ENCODE data around the gene RBM48. TPM values are rescaled to one million over a fixed set of nuclear protein-coding genes. Genes with fewer than 3 reads are reported as not detected.
"Not testable (repeated sequence)": the region's sequence is repeated elsewhere in the genome, so short reads cannot be mapped to it uniquely, and the experiment has no call there.

Gene RBM48
- 6.7 TPM for polyA plus RNA-seq (2013, experiment 1 of 2; ENCODE audit: insufficient read length)
- polyA plus RNA-seq (2013, experiment 2 of 2; ENCODE audit: insufficient read length) = 6.2 TPM

DNA sequence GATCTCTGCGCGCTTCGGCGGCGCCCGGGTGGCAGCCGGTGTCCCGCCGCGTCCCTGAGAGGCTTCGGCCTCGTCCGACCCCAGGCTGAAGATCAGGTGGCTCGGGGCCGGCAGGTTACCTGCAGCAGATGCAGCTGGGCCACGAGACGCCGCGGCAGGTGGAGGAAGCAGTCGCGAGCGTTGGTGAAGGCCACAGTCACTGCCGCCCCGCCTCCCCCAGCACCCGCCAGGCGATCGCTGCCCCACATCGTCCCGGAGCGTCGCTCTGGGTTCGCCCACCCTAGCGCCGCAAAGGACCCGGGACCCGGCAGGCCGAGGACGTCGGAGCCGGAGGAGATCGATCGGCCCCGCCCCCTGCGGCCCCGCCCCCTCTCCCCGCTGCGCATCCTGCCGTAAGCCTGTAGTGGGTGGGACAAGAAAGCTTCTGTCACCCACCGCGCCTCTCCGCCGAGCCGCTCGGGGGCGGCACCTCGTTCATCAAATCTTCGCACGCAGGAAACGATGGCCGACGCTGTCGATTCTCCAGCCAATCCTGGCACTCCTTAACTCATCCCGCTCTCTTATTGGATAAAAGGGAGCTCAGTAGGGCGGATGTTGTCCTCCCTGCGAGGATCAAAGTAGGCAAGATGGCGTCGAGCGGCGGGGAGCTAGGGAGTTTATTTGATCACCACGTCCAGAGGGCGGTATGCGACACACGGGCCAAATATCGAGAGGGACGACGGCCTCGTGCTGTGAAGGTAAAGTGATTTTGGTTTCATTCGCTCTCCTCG is at the start of gene RBM48, which contains the start of gene PEX1:
Gene RBM48 (plus strand): TSS at position 608 of the 770 bp plus-strand sequence. CDS start 19 bp downstream, at position 627.
Gene PEX1 (minus strand): TSS at position 333 of the 770 bp plus-strand sequence. CDS start 85 bp downstream, at position 248.
- peak; percentile 99 for DNase-seq

DNA sequence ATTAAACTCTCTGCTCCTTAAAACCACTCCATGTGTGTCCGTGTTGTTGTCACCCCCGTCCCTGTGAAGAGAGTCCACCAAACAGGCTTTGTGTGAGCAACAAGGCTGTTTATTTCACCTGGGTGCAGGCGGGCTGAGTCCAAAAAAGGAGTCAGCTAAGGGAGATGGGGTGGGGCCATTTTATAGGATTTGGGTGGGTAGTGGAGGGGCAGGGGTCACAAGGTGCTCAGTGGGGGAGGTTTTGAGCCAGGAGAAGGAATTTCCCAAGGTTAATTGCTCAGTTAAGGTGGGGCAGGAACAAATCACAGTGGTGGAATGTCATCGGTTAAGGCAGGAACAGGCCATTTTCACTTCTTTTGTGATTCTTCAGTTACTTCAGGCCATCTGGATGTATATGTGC is 49.4 kb upstream of the RBM48 start:
- DNase-seq = not testable (repeated sequence)

DNA sequence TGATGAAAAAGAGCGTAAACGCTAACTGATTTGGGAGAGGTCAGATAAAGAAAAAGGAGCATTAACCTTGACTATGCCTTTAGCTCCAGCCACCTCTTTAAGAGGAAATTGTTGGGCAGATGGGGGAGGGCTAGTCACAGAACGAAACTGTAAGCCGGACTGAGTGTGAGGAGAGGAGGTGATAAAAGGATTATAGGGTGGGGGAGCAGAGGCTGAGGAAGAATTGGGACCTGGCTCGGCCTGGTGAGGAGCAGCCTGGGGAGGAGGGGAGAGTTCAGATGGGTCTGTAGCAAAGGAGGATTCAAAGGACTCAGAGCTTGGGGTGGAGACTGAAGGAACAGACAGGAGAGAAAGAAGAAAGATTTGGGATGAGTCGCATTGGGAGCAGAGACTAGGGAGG is 45.0 kb upstream of the RBM48 start:
- DNase-seq = not testable (repeated sequence)

DNA sequence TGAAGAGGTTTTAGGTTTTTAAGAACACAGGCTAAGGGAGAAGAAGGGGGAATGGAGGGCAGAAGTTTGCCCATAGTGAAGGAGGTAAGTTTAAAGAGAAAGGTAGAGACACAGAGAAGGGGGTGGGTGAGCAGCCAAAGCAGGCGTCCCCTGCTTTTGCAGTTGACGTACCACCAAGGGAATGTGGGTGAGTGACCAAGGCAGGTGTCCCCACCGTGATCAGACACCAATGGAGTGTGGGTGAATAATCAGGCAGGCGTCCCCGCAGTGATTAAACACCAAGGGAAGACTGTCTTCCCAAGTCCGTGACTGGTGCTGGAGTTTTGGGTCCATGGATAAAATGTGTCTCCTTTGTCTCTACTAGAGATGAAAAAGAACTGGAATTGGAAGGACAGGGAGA is 44.4 kb upstream of the RBM48 start:
- not testable (repeated sequence) for DNase-seq

DNA sequence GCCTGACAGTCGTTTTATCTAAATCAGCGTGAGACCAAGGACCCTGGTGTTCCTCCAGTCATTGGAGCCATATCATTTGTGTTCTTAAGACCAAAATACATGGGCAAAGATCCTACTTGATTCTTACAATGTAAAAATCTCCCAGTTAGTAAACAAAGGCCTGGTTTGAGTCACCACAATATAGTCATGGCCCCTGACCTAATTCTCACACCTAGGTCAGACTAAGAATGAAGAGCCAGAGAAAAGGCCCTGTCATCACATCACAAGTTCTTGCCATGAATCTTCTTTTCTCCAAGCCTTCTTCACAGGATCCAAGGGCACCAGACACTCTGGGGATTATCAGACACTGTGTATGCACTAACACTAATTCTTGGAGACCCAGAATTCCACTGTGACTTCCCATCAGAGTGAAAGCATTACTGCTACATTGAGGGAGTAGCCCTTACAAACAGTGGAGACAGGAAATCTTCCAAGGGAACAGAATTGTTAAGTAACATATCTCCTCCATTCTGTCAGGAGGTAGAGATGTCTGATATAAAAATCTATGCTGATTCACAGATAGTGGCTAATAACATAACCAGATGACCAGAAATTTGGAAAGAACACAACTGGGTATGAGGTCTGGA is 43.2 kb upstream of the RBM48 start:
- peak; percentile 2 for DNase-seq

DNA sequence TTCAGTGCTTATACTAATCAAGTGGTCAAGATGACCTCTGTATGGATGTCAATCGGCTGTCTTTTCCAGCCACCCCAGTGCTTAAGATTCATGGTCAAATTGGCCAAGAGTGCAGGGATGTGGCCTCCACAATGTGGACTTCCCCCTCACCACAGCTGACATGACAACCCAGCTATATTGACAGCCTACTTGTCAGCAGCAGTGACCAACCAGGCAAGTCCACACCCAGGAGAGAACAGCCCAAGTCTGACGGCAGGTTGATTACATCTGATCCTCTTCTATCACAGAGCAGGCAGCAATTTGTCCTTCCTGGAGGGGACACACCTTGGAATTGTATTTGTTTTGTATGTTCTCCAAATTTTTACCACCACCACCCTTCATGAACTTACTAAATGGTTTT is 42.6 kb upstream of the RBM48 start:
- no peak for DNase-seq

DNA sequence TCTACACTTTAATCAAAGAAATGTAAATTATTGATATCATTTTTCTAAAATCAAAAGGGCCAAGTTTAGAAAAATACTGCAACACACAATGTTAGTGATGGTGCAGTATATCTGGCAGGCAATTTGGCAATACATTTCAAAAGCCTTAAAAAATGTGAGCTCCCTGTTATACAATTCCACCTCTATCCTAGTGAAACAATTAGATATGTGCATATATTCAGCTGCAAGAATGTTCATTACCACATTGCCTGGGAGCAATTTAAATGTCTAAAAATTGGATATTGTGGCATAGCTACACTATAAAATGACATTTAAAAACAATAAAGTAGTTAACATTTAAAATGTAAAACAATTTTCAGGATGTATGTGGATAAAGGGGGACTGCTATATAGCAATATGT is 40.8 kb upstream of the RBM48 start:
- no peak for DNase-seq

DNA sequence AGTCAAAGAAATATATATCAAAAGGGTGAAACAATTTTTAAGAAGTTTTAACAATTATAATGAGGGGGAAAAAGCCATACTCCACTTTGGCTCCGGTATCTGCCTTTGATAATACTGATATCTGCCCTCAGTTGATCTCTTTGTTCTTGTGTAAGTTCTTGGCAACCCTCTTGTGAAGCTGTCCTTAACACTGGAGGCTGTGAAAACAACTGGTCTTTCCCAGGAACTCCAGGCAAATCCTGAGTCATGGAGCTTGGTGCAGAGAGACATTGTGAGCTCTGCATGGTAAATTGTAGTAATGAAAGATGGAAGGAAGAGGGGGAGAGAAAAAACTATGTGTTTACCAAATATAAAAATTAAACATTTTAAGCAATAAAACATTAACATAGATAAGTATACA is 39.0 kb upstream of the RBM48 start:
- no peak for DNase-seq

DNA sequence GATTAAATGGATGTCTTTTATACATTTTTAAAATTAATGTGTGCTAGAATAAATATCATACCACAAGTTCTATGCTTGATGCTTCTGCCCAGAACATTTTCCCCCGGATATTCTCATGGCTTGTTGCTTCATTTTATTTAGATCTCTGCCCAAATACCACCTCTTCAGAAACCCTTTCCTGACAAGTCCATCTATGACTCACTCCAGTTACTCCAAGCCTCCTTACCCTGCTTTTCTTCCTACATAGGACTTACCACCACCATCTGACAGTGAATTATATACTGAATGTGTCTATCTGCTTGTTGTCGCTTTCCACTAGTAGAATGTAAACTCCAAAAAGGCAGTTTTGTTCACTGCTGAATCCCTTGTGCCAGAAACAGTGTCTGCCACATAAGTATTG is 31.7 kb upstream of the RBM48 start:
- DNase-seq = peak; percentile 29

DNA sequence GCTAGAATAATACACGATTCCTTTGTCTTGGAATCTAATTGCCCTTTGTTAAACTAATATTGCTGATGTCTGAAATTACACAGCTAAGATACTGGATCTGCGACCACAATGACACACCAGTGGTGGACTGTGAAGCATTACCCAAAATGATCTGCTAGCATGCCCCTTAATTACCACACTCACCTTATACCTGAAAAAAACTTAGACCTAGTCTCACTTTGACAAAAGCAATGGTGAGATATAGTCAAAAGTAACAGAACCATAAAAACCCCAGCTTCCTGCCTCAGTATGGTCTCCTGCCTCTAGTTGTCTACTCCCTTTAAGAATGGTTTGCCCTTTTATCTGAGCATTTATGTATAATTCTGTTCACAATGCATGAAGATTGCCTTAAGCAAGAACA is 30.0 kb upstream of the RBM48 start:
- no peak for DNase-seq

DNA sequence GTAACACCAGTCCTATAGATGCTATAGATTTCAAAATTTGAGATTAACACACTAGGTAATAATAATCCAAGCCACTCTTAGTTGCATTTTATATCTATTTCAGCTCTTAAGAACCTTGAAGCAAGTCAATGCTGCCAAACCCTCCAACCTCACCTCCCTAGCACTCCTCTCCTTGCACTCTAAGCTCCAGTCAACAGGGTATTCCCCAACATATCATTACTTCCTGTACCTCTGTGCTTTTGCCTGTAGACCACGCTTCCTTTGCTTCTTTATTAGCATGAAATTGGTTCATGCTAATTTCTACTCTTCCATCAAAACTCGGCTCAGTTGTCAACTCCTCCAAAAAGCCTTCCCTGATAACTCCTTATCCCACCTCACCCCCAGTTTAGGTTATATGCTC is 24.8 kb upstream of the RBM48 start:
- no peak for DNase-seq

DNA sequence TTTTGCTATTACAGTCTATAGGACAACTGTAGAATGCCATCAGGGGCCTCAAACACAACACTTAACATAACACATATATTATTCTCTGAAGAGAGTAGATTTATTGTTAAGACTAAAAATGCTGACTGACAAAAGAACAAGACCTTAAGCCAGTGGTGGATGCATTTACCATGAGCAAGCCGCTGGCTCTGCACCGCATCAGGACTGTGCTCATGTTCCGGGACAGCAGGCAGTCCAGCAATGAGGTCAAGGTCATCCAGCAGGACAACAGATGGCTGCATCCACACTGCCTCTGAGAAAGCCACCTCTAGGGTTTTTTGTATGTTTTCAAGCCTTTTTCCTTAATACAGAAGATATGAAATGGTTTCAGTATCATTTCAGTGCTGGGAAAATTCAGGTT is 24.0 kb upstream of the RBM48 start:
- DNase-seq = no peak

DNA sequence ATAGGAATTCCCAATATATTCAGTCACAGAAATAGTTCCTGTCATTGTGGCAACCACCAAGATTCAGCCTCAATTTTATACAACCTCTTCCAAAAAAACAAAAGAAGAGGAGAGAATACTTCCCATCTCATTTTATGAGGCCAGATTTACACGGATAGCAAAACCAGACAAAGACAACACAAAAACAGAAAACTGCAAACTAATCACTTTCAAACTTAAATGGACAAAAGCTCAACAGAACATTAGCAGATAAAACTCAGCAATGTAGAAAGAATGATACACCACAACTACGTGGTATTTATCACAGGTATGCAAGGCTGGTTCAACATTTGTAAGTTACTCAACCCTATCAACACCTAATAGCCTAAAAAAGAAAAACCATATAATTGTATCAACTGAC is 22.2 kb upstream of the RBM48 start:
- no peak for DNase-seq

DNA sequence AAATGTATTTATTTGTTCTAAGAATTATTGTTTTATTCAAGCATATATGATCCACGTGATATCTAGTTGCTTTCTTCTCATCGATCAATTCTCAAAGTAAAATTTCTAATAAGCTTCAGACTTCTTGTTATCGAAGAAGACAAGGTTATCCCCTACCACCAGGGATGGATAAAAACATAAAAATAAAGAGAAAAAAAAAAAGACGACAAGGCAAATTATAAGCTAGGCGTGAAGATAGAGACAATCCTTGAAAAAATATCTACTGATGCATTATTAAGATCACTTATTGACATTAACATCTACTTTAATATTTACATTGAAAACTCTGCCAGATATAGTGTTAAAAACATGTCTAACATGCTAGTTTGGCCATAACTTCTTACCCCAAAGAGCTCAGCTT is 19.6 kb upstream of the RBM48 start:
- no peak for DNase-seq

DNA sequence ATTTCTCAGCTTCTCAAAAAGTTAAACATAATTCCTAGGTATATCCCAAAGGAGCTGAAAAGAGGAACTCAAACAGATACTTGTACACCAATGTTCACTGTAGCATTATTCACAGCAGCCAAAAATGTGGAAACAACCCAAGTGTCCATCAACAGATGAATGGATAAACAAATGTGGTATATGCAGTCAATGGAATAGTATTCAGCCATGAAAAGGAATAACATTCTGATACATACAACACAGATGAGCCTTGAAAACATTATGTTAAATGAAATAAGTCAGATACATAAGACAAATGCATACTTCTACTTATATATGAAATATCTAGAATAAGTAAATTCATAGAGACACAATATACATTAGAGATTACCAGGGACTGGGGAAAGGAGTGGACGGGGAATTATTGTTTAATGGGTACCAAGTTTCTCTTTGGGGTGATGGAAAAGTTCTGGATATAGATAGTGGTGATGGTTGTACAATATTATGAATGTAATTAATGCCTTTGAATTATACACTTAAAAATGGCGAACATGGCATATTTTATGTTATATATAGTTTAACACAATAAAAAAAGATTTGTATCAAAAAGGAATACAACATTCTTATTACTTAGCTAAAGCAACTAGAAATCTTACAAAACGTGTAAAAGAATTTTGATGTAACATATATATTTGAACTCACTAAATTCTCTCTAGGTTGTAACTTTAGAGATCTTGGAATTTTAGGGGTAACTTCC is 15.3 kb upstream of the RBM48 start:
- DNase-seq = no peak

DNA sequence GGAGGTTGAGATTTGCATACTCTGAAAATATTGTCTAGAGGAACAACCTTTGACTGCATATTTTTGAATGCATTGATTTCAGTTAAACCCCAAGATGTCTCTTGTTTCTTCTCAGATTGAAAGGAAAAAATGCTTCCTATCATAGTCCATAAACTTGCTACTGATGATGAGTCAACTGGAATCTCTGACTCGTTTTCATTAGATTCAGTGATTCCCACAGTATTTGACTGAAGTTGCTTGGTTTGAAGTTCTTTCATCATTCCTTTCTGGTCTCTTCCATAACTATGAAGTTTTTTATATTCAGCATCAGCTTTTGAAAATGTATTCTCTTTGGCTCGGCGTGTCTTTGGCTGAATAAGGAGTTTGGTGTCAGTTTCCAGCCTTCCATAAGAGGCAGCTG is 11.0 kb upstream of the RBM48 start:
- DNase-seq = peak; percentile 76

DNA sequence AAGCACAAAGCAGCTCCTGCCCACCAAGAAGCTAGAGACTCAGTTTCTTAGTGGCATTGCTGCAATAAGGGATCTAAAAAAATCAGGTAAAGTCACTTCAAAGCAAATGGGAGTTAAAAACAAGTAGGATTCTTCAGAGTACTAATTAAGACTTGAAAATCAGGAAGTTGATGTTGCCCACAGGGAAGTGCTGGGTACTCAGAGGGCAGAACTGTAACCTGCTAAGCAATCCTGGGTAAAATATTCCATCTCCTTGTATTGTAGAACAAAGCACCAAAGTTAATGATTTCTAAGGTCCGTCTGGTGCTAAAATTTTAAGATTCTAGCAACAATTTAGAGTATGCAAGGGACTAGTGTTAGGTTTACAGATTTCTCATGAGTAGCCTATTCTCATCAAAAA is 8.6 kb upstream of the RBM48 start:
- DNase-seq = no peak

DNA sequence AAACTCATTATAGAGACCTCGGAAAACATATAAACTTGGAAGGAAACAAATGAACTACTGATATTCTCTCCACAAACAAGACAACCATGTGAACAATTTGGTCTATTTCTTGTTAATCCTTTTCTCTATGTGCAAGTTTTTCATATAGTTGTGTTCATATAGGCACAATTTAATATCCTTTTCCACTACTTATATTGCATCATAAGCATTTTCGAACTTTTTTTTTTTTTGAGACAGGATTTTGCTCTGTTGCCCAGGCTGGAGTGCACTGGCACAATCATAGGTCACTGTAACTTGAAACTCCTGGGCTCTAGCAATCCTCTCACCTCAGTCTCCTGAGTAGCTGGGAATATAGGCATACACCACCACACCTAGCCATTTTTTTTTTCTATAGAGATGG is 5.5 kb upstream of the RBM48 start:
- no peak for DNase-seq

DNA sequence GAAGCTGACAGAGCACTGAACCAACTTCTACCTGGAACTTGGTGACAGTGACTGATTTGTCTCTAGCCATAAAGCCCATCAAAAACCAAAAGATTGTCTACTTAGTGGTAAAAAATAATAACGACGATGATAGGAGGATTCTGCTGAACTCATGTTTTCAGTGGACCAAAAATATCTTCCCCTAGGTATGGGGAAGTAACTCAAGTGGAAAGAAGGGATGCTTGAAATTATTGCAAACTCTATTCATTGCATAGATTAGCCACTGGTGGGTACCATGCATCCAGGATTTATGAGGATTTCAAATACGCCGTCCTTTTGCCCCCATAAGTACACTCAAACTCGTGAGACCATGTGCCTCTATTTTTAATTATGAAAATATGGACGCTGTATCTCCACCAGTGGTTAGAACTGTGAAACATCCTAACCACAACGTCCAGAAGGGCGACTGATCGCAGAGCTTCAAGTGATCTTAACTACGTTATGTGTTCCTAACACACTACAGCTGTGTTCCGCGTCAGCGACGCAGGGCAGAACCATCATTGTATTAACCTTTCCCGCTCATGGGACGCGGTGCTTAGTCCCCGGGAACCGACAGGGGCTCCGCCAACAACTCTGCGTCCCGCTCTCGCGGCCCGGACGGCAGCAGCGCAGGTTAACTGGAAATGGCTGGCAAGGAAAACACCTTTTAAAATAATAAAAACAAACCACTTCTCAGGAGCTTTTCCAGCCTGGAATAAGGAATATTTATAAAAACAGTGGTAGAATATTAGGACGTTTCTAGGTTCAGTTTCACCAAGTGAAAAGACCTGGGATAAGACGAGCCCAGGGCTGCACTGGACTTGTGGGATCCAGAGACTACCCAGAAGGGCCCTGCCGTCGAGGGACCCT is 1.1 kb upstream of the RBM48 start:
- peak; percentile 48 for DNase-seq

DNA sequence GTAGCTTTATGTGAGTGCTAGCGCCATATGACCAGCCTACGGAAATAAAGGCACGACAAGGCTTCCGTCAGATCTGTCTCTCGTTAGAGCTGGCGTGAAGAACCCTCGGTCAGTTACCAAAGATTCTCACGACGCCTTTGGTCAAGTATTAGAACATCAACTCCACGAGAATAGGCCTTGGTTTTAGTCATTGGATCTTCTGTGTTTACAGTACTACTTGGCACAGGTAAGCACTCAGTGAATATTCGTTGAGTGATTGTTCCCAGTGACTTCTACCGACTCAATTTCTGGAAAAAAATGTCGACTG is 316 bp downstream of the RBM48 start:
- DNase-seq = no peak

DNA sequence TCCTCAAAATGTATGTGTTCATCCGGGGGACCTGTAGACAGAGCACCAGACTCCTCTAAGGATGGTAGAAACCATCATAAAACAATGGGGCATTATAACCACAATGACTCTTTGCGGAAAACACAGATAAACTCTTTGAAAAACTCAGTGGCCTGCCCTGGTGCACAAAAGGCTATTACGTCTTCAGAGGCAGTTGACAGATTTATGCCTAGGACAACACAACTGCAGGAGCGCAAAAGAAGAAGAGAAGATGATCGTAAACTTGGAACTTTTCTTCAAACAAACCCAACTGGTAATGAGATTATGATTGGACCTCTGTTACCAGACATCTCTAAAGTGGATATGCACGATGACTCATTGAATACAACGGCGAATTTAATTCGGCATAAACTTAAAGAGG is 6.0 kb downstream of the RBM48 start:
- DNase-seq = no peak

DNA sequence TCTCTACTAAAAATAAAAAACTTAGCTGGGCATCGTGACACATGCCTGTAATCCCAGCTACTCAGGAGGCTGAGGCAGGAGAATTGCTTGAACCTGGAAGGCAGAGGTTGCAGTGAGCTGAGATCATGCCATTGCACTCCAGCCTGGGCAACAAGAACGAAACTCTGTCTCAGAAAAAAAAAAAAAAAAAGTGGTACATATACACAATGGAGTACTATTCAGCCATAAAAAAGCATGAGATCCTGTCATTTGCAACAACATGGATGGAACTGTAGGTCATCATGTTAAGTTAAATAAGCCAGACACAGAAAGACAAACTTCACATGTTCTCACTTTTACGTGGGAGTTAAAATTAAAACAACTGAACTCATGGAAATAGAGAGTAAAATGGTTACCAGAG is 14.9 kb downstream of the RBM48 start:
- not testable (repeated sequence) for DNase-seq

DNA sequence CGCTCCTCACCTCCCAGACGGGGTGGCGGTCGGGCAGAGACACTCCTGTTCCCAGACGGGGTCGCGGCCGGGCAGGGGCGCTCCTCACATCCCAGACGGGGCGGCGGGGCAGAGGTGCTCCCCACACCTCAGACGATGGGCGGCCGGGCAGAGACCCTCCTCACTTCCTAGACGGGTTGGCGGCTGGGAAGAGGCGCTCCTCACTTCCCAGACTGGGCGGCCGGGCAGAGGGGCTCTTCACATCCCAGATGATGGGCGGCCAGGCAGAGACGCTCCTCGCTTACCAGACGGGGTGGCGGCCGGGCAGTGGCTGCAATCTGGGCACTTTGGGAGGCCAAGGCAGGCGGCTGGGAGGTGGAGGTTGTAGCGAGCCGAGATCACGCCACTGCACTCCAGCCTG is 16.5 kb downstream of the RBM48 start:
- not testable (repeated sequence) for DNase-seq

Data from fibroblast of skin of back (primary cell).